ENCODE data around the gene PSPH. TPM values are rescaled to one million over a fixed set of nuclear protein-coding genes. Genes with fewer than 3 reads are reported as not detected.
"Not testable (repeated sequence)": the region's sequence is repeated elsewhere in the genome, so short reads cannot be mapped to it uniquely, and the experiment has no call there.

Gene PSPH
- total RNA-seq, 2 donors from 2014 or later: 4.6 to 14.3 TPM

DNA sequence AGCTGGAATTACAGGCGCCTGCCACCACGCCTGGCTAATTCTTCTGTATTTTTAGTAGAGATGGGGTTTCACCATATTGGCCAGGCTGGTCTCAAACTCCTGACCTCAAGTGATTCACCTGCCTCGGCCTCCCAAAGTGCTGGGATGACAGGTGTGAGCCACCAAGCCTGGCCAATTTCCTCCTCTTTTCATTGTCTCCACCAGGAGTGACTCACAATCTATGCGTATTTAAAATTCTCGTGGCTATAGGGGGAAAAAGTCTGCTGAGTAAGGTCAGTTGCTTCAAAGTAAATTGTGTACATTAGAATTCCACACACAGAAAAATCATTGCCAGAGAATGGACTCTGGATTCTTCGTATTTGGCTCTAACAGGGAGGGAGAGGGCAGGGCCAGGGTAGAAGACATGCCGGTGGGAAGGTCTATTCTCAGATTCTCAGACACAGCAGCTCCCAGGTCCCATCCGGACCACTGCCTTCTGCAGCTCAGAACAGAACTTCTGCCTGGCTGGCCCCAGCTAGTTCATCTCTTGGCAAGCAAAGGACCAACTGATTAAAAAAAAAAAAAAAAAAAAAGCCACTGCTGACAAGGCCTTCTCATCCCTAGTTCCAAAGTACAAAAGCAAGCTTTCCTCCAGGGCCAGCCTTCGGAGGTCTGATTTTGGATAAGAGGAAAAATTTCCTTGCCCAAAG, 22.2 kb downstream of the PSPH start:
- Histone ChIP-seq H3K9me3 (no peaks in the 10 kb centered on the region), H3K36me3 (replicated peaks in 1 of 2; ENCODE audit: insufficient read depth in 1 of 2, low read depth in 2 of 2) (peaks cover 0 to 2% of the 10 kb centered on the region in 2 donors), H3K4me1 (peaks cover 17% of the 10 kb centered on the region), H3K4me3 (no peak overlapping the region), H3K27me3 (no peaks in the 10 kb centered on the region), H3K27ac (peak overlapping the region in 1 of 4 donors; percentile 8)
- intact Hi-C loops (cut with DNase I): no loop called here
- DNase-seq: no peak
- ATAC-seq: no peak
- WGBS, 2 donors: 60 to 62% methylated on average over 9 of the region's 9 CpGs
- TF ChIP-seq POLR2A (IDR thresholded peaks at IDR 0.05): no peak
- TF ChIP-seq, protein P1, sequence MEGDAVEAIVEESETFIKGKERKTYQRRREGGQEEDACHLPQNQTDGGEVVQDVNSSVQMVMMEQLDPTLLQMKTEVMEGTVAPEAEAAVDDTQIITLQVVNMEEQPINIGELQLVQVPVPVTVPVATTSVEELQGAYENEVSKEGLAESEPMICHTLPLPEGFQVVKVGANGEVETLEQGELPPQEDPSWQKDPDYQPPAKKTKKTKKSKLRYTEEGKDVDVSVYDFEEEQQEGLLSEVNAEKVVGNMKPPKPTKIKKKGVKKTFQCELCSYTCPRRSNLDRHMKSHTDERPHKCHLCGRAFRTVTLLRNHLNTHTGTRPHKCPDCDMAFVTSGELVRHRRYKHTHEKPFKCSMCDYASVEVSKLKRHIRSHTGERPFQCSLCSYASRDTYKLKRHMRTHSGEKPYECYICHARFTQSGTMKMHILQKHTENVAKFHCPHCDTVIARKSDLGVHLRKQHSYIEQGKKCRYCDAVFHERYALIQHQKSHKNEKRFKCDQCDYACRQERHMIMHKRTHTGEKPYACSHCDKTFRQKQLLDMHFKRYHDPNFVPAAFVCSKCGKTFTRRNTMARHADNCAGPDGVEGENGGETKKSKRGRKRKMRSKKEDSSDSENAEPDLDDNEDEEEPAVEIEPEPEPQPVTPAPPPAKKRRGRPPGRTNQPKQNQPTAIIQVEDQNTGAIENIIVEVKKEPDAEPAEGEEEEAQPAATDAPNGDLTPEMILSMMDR (IDR thresholded peaks at IDR 0.05): no peak

- WGBS, 2 donors: 93 to 97% methylated on average over 2 of the region's 2 CpGs
- ATAC-seq: no peak
- Histone ChIP-seq H3K4me3 (no peak overlapping the region), H3K27me3 (no peaks in the 10 kb centered on the region), H3K36me3 (replicated peaks in 1 of 2; ENCODE audit: insufficient read depth in 1 of 2, low read depth in 2 of 2) (peaks cover 0 to 2% of the 10 kb centered on the region in 2 donors), H3K4me1 (peaks cover 11% of the 10 kb centered on the region), H3K27ac (no peak overlapping the region), H3K9me3 (no peaks in the 10 kb centered on the region)
- TF ChIP-seq POLR2A (IDR thresholded peaks at IDR 0.05): no peak
- TF ChIP-seq, protein P1 (IDR thresholded peaks at IDR 0.05): no peak
- intact Hi-C loops (cut with DNase I): no loop called here
- no peak for DNase-seq
Measured at GRCh38 chr7:56026538-56026937, 24.7 kb downstream of the PSPH start.

DNA sequence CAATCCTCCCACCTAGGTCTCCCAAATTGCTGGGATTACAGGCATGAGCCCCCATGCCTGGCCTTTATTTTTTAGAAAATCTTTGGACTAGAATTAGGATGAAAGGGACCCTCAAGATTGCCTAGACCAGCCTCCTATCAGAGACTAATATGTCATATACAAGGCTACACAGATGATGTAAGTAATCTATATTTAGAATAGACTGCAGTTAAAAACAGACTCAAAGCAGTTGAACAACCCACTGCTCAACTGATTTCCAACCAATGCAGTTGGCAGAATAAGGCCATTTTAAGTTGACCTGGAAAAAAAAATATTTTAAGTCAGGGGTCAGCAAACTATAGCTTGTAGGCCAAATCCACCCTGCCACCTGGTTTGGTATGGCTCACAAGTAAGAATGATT, 27.7 kb downstream of the PSPH start:
- H3K4me3 ChIP-seq: no peak overlapping the region
- intact Hi-C loops (cut with DNase I): no loop called here
- ATAC-seq (no peak), DNase-seq (no peak)
- H3K4me1 ChIP-seq: no peaks in the 10 kb centered on the region
- H3K36me3 ChIP-seq (replicated peaks in 1 of 2; ENCODE audit: insufficient read depth in 1 of 2, low read depth in 2 of 2): no peaks in the 10 kb centered on the region
- no peaks in the 10 kb centered on the region for H3K27me3 ChIP-seq
- H3K27ac ChIP-seq: no peak overlapping the region
- TF ChIP-seq POLR2A (IDR thresholded peaks at IDR 0.05): no peak
- TF ChIP-seq, protein P1 (IDR thresholded peaks at IDR 0.05): no peak
- H3K9me3 ChIP-seq: no peaks in the 10 kb centered on the region

- intact Hi-C loops (cut with DNase I): no loop called here
- TF ChIP-seq POLR2A (IDR thresholded peaks at IDR 0.05): no peak
- TF ChIP-seq, protein P1 (IDR thresholded peaks at IDR 0.05): no peak
- no peak for ATAC-seq
- H3K27ac ChIP-seq: no peak overlapping the region
- no peak for DNase-seq
- no peak overlapping the region for H3K4me3 ChIP-seq
- WGBS, 2 donors: 76 to 91% methylated on average over 5 to 9 of the region's 9 CpGs
- H3K9me3 ChIP-seq: no peaks in the 10 kb centered on the region
- H3K4me1 ChIP-seq: no peaks in the 10 kb centered on the region
- H3K36me3 ChIP-seq (replicated peaks in 1 of 2; ENCODE audit: insufficient read depth in 1 of 2, low read depth in 2 of 2): no peaks in the 10 kb centered on the region
- H3K27me3 ChIP-seq: no peaks in the 10 kb centered on the region
Measured at GRCh38 chr7:56019501-56019900, 31.7 kb downstream of the PSPH start.

- H3K4me1 ChIP-seq; DNase-seq; H3K4me3 ChIP-seq; intact Hi-C loops (cut with DNase I); ATAC-seq; H3K27ac ChIP-seq; H3K27me3 ChIP-seq; H3K36me3 ChIP-seq (replicated peaks in 1 of 2; ENCODE audit: insufficient read depth in 1 of 2, low read depth in 2 of 2); H3K9me3 ChIP-seq: not testable (repeated sequence)
- 80 to 82% methylated on average over 3 of the region's 3 CpGs for WGBS, 2 donors
Measured at GRCh38 chr7:56017015-56017414, 34.2 kb downstream of the PSPH start.
